Loucy (cell line): ENCODE measurements around the gene MVD.

Experiments
- H2AFZ ChIP-seq: fragments of 200-600 bp; sonication (generic); 2 replicates; pipeline ENCODE4 v1.6.0; 2016; ENCODE audit warnings: antibody characterized with exemption, mild to moderate bottlenecking, low read length, moderate library complexity
- H3F3A ChIP-seq: fragments of 200-600 bp; 2 replicates; pipeline ENCODE4 v1.6.0; 2016; ENCODE audit warnings: antibody characterized with exemption, low read depth, mild to moderate bottlenecking
- H3K27me3 ChIP-seq: fragments of 200-600 bp; sonication (generic); 2 replicates; pipeline ENCODE4 v1.6.1; 2014; ENCODE audit warnings: low read length, mild to moderate bottlenecking; ENCODE audit not compliant: insufficient read depth, poor library complexity, severe bottlenecking
- H3K36me3 ChIP-seq: fragments of 200-600 bp; sonication (generic); 2 replicates; pipeline ENCODE4 v1.6.1; 2016; ENCODE audit warnings: low read length; ENCODE audit not compliant: insufficient read depth
- H3K4me1 ChIP-seq: fragments of 200-600 bp; sonication (generic); 2 replicates; pipeline ENCODE4 v1.5.1; 2014; ENCODE audit warnings: low read length, mild to moderate bottlenecking; ENCODE audit not compliant: insufficient read depth, poor library complexity, severe bottlenecking
- H3K4me2 ChIP-seq: fragments of 200-600 bp; sonication (generic); 2 replicates; pipeline ENCODE4 v1.6.0; 2014; ENCODE audit warnings: antibody characterized with exemption, low read length, low read depth, mild to moderate bottlenecking; ENCODE audit not compliant: poor library complexity, severe bottlenecking
- H3K4me3 ChIP-seq: fragments of 200-600 bp; sonication (generic); 2 replicates; pipeline ENCODE4 v1.5.1; 2014; ENCODE audit warnings: low read length, mild to moderate bottlenecking, mixed read lengths; ENCODE audit not compliant: poor library complexity, severe bottlenecking
- H3K79me2 ChIP-seq: fragments of 200-600 bp; sonication (generic); 2 replicates; pipeline ENCODE4 v1.6.1; 2014; ENCODE audit warnings: low read length; ENCODE audit not compliant: insufficient read depth
- H3K9ac ChIP-seq: fragments of 200-600 bp; sonication (generic); 2 replicates; pipeline ENCODE4 v1.6.0; 2014; ENCODE audit warnings: mild to moderate bottlenecking, low read depth, low read length, moderate library complexity; ENCODE audit not compliant: poor library complexity, severe bottlenecking
- H3K9me2 ChIP-seq: fragments of 200-600 bp; sonication (generic); replicated peaks from 2 replicates; pipeline ENCODE4 v1.6.1; 2016; ENCODE audit warnings: low read depth, low read length, mixed read lengths
- H3K9me3 ChIP-seq: fragments of 200-600 bp; sonication (generic); 2 replicates; pipeline ENCODE4 v1.6.1; 2014; ENCODE audit warnings: mild to moderate bottlenecking, antibody characterized with exemption, low read length, low read depth; ENCODE audit not compliant: insufficient read depth
- H4K20me1 ChIP-seq: fragments of 200-600 bp; sonication (generic); 2 replicates; pipeline ENCODE4 v1.6.0; 2014; ENCODE audit warnings: antibody characterized with exemption, low read length, mild to moderate bottlenecking; ENCODE audit not compliant: insufficient read depth, poor library complexity, severe bottlenecking
- CTCF ChIP-seq: fragments of 200-600 bp; sonication (generic); conservative IDR thresholded peaks from 2 replicates; pipeline ENCODE4 v1.5.1; 2014; ENCODE audit warnings: mild to moderate bottlenecking, antibody characterized with exemption, low read length
- EZH2phosphoT487 ChIP-seq: fragments of 200-600 bp; IDR thresholded peaks from 2 replicates; pipeline ENCODE4 v1.6.1; 2018; ENCODE audit warnings: antibody characterized with exemption, mild to moderate bottlenecking, moderate library complexity, borderline replicate concordance

MVD gene

GRCh38 chr16:88614818-88615580 is 47.9 kb downstream of the MVD start:
- no peaks in the 10 kb centered on the region for H3K27me3 ChIP-seq
- H2AFZ ChIP-seq = no peak overlapping the region
- no peaks in the 10 kb centered on the region for H3K79me2 ChIP-seq
- TF ChIP-seq EZH2phosphoT487 (no peak), CTCF (no peak)
- H3K36me3 ChIP-seq = peaks cover 14% of the 10 kb centered on the region; the same call in 1 of the 2 replicates
- no peaks in the 10 kb centered on the region for H3K9me2 ChIP-seq
- H3K9ac ChIP-seq = no peak overlapping the region
- no peaks in the 10 kb centered on the region for H3K9me3 ChIP-seq
- no peak overlapping the region for H3K4me2 ChIP-seq
- no peaks in the 10 kb centered on the region for H4K20me1 ChIP-seq
- no peak overlapping the region for H3K4me3 ChIP-seq
- H3K4me1 ChIP-seq = no peaks in the 10 kb centered on the region
- H3F3A ChIP-seq = no peaks in the 10 kb centered on the region

DNA sequence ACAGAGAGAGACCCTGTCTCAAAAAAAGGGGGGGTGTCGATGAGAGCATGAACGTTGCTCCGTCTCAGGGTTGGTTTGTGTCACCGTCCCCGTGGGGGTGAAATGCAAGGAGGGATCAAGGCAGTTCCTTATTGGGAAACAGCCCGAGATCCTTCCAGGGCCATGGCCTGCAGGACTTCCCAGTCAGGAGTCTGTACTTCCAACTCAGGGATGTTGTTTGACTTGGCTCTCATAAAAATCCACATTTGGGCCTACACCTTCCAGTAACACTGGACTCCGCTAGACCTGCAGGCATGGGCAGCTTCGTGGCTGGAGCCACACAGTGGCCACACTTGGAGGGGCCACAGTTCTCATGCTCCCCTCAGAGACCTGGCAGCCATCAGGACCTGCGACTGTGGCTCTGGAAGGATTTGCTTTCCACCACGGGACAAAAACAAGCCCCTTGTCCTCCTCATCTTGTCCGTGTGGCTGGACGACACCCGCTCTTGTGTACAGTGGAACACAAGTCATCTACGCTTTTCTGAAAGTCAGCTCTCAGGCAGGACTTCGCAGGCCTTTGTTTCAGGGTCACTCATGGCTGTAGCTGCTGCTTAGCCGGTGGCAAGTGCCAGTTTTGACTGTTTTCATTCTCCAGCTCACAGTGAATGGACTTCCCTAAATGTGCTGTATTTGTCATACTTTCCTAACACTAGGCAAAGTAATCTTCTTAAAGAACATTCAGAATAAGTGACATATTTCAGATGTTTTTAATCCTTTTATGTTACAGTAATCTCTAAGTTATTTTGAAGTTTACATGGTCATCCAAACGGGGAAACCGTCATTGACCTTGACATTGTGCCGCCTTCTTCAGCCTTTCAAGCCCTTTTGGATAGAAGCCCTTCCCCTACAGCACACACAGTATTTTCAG is 48.7 kb downstream of the MVD start:
- H3K9me2 ChIP-seq = no peaks in the 10 kb centered on the region
- H4K20me1 ChIP-seq = no peaks in the 10 kb centered on the region
- no peaks in the 10 kb centered on the region for H3K79me2 ChIP-seq
- H2AFZ ChIP-seq = no peak overlapping the region
- no peak overlapping the region for H3K4me3 ChIP-seq
- peaks cover 14% of the 10 kb centered on the region; the same call in 1 of the 2 replicates for H3K36me3 ChIP-seq
- H3K27me3 ChIP-seq = no peaks in the 10 kb centered on the region
- H3K9ac ChIP-seq = no peak overlapping the region
- H3K4me1 ChIP-seq = no peaks in the 10 kb centered on the region
- H3K9me3 ChIP-seq = no peaks in the 10 kb centered on the region
- TF ChIP-seq CTCF (no peak), EZH2phosphoT487 (no peak)
- H3F3A ChIP-seq = no peaks in the 10 kb centered on the region
- no peak overlapping the region for H3K4me2 ChIP-seq

- H3K79me2 ChIP-seq = no peaks in the 10 kb centered on the region
- no peaks in the 10 kb centered on the region for H3K27me3 ChIP-seq
- H3F3A ChIP-seq = no peaks in the 10 kb centered on the region
- H3K9me3 ChIP-seq = no peaks in the 10 kb centered on the region
- no peak overlapping the region for H2AFZ ChIP-seq
- no peaks in the 10 kb centered on the region for H4K20me1 ChIP-seq
- H3K36me3 ChIP-seq = peaks cover 14% of the 10 kb centered on the region; the same call in 1 of the 2 replicates
- no peaks in the 10 kb centered on the region for H3K9me2 ChIP-seq
- H3K4me3 ChIP-seq = no peak overlapping the region
- TF ChIP-seq EZH2phosphoT487 (no peak), CTCF (no peak)
- H3K4me2 ChIP-seq = no peak overlapping the region
- no peaks in the 10 kb centered on the region for H3K4me1 ChIP-seq
- no peak overlapping the region for H3K9ac ChIP-seq
These were observed 49.6 kb downstream of the MVD start for GRCh38 chr16:88613293-88613692.
